ENCODE measurements around the gene MIA3. TPM values are rescaled to one million over a fixed set of nuclear protein-coding genes. Genes with fewer than 3 reads are reported as not detected.
A peak's percentile ranks its signal among the peaks of the same experiment; 100 is the strongest.

MIA3 gene
- total and polyA plus RNA-seq, 5 donors from 2014 or later, result 48.5 to 87.1 (median 54.9) TPM

GRCh38 chr1:222589462-222590302 is 28.2 kb upstream of the MIA3 start, which contains the start of gene TAF1A:
Gene TAF1A, minus strand, starts transcription at chr1:222589933.
- peak within 1 kb of the TSS; percentile 93 to 99 (median 96) for H3K4me3 Mint-ChIP-seq
- no peaks in the 10 kb centered on the region for H3K9me3 Mint-ChIP-seq
- Histone ChIP-seq H3K36me3 (ENCODE audit: control insufficient read depth, insufficient read depth, low read length) (peaks cover 7% of the 10 kb centered on the region), H3K4me1 (ENCODE audit: control insufficient read depth, insufficient read depth, low read length, poor library complexity, severe bottlenecking) (peaks cover 20% of the 10 kb centered on the region), H3K27me3 (ENCODE audit: control insufficient read depth, insufficient read depth, low read length) (no peaks in the 10 kb centered on the region), H3K27ac (ENCODE audit: insufficient read depth, low read length, poor library complexity, severe bottlenecking) (peak within 1 kb of the TSS; percentile 87), H3K9me3 (ENCODE audit: control insufficient read depth in 2 of 2, low read length in 2 of 2) (no peaks in the 10 kb centered on the region), H3K4me3 (ENCODE audit: low read depth, low read length) (peak within 1 kb of the TSS; percentile 99)
- peak; percentile 99 to 100 for ATAC-seq (ENCODE audit: low read depth in 2 of 2)
- H3K4me1 Mint-ChIP-seq, result peaks cover 30 to 59% (median 47%) of the 10 kb centered on the region in 4 donors
- peaks cover 14% of the 10 kb centered on the region for H3K27me3 Mint-ChIP-seq
- DNase-seq, result peak; percentile 85 to 93 (median 89)
- peak within 1 kb of the TSS; percentile 98 to 99 (median 99) for H3K27ac Mint-ChIP-seq
- H3K36me3 Mint-ChIP-seq, result peaks cover 30% of the 10 kb centered on the region

GRCh38 chr1:222592171-222592570 is 25.7 kb upstream of the MIA3 start:
- H3K27ac ChIP-seq (ENCODE audit: insufficient read depth, low read length, poor library complexity, severe bottlenecking), result no peak overlapping the region
- Mint-ChIP-seq H3K27ac (peak overlapping the region in 1 of 3 donors; percentile 27), H3K4me3 (peak overlapping the region in 3 of 4 donors; percentile 3 to 77 (median 72)), H3K36me3 (peaks cover 16% of the 10 kb centered on the region), H3K27me3 (peaks cover 14% of the 10 kb centered on the region), H3K4me1 (peaks cover 19 to 38% (median 28%) of the 10 kb centered on the region in 4 donors), H3K9me3 (peaks cover 0 to 2% (median 0%) of the 10 kb centered on the region in 7 donors)
- no peak for ATAC-seq (ENCODE audit: low read depth in 2 of 2)
- no peaks in the 10 kb centered on the region for H3K36me3 ChIP-seq (ENCODE audit: control insufficient read depth, insufficient read depth, low read length)
- no peak for DNase-seq
- H3K4me1 ChIP-seq (ENCODE audit: control insufficient read depth, insufficient read depth, low read length, poor library complexity, severe bottlenecking), result peaks cover 20% of the 10 kb centered on the region
- peaks cover under 1% of the 10 kb centered on the region for H3K27me3 ChIP-seq (ENCODE audit: control insufficient read depth, insufficient read depth, low read length)
- H3K9me3 ChIP-seq (ENCODE audit: control insufficient read depth in 2 of 2, low read length in 2 of 2), result no peaks in the 10 kb centered on the region
- no peak overlapping the region for H3K4me3 ChIP-seq (ENCODE audit: low read depth, low read length)

GRCh38 chr1:222594789-222595188 is 23.1 kb upstream of the MIA3 start:
- H3K27ac Mint-ChIP-seq, result no peak overlapping the region
- Histone ChIP-seq H3K36me3 (ENCODE audit: control insufficient read depth, insufficient read depth, low read length) (no peaks in the 10 kb centered on the region), H3K27ac (ENCODE audit: insufficient read depth, low read length, poor library complexity, severe bottlenecking) (no peak overlapping the region), H3K4me1 (ENCODE audit: control insufficient read depth, insufficient read depth, low read length, poor library complexity, severe bottlenecking) (peaks cover 7% of the 10 kb centered on the region), H3K27me3 (ENCODE audit: control insufficient read depth, insufficient read depth, low read length) (peaks cover 7% of the 10 kb centered on the region), H3K9me3 (ENCODE audit: control insufficient read depth in 2 of 2, low read length in 2 of 2) (no peaks in the 10 kb centered on the region), H3K4me3 (ENCODE audit: low read depth, low read length) (no peak overlapping the region)
- H3K4me1 Mint-ChIP-seq, result peaks cover 6 to 14% (median 10%) of the 10 kb centered on the region in 4 donors
- H3K9me3 Mint-ChIP-seq, result peaks cover 0 to 2% (median 0%) of the 10 kb centered on the region in 7 donors
- H3K4me3 Mint-ChIP-seq, result no peak overlapping the region
- ATAC-seq (ENCODE audit: low read depth in 2 of 2) (no peak), DNase-seq (no peak)
- H3K27me3 Mint-ChIP-seq, result peaks cover 26% of the 10 kb centered on the region
- H3K36me3 Mint-ChIP-seq, result peaks cover under 1% of the 10 kb centered on the region

- H3K27me3 ChIP-seq (ENCODE audit: control insufficient read depth, insufficient read depth, low read length), result peaks cover 7% of the 10 kb centered on the region
- Mint-ChIP-seq H3K4me1 (peaks cover 0 to 6% (median 2%) of the 10 kb centered on the region in 4 donors), H3K27ac (no peak overlapping the region), H3K9me3 (peaks cover 0 to 2% (median 0%) of the 10 kb centered on the region in 7 donors), H3K4me3 (no peak overlapping the region), H3K27me3 (peaks cover 39% of the 10 kb centered on the region), H3K36me3 (no peaks in the 10 kb centered on the region)
- no peaks in the 10 kb centered on the region for H3K9me3 ChIP-seq (ENCODE audit: control insufficient read depth in 2 of 2, low read length in 2 of 2)
- ATAC-seq (ENCODE audit: low read depth in 2 of 2), result no peak
- DNase-seq, result no peak
- H3K4me3 ChIP-seq (ENCODE audit: low read depth, low read length), result no peak overlapping the region
- H3K27ac ChIP-seq (ENCODE audit: insufficient read depth, low read length, poor library complexity, severe bottlenecking), result no peak overlapping the region
- H3K4me1 ChIP-seq (ENCODE audit: control insufficient read depth, insufficient read depth, low read length, poor library complexity, severe bottlenecking), result no peaks in the 10 kb centered on the region
- H3K36me3 ChIP-seq (ENCODE audit: control insufficient read depth, insufficient read depth, low read length), result no peaks in the 10 kb centered on the region
Measured at GRCh38 chr1:222596696-222597095, 21.2 kb upstream of the MIA3 start.

GRCh38 chr1:222600281-222600680 is 17.6 kb upstream of the MIA3 start:
- H3K36me3 Mint-ChIP-seq, result no peaks in the 10 kb centered on the region

GRCh38 chr1:222601257-222601656 is 16.6 kb upstream of the MIA3 start:
- Histone ChIP-seq H3K27ac (ENCODE audit: insufficient read depth, low read length, poor library complexity, severe bottlenecking) (no peak overlapping the region), H3K4me1 (ENCODE audit: control insufficient read depth, insufficient read depth, low read length, poor library complexity, severe bottlenecking) (no peaks in the 10 kb centered on the region), H3K27me3 (ENCODE audit: control insufficient read depth, insufficient read depth, low read length) (peaks cover 7% of the 10 kb centered on the region), H3K36me3 (ENCODE audit: control insufficient read depth, insufficient read depth, low read length) (no peaks in the 10 kb centered on the region), H3K4me3 (ENCODE audit: low read depth, low read length) (no peak overlapping the region), H3K9me3 (ENCODE audit: control insufficient read depth in 2 of 2, low read length in 2 of 2) (no peaks in the 10 kb centered on the region)
- ATAC-seq (ENCODE audit: low read depth in 2 of 2), result no peak
- H3K4me3 Mint-ChIP-seq, result no peak overlapping the region
- peaks cover 30% of the 10 kb centered on the region for H3K27me3 Mint-ChIP-seq
- H3K4me1 Mint-ChIP-seq, result no peaks in the 10 kb centered on the region
- H3K27ac Mint-ChIP-seq, result no peak overlapping the region
- no peak for DNase-seq
- H3K36me3 Mint-ChIP-seq, result no peaks in the 10 kb centered on the region
- H3K9me3 Mint-ChIP-seq, result peaks cover 0 to 2% (median 0%) of the 10 kb centered on the region in 7 donors

More at GRCh38 chr1:222600281-222600680, 17.6 kb upstream of the MIA3 start:
- peaks cover 30% of the 10 kb centered on the region for H3K27me3 Mint-ChIP-seq
- H3K27ac Mint-ChIP-seq, result no peak overlapping the region
- no peaks in the 10 kb centered on the region for H3K4me1 Mint-ChIP-seq
- DNase-seq, result no peak
- Histone ChIP-seq H3K27ac (ENCODE audit: insufficient read depth, low read length, poor library complexity, severe bottlenecking) (no peak overlapping the region), H3K4me1 (ENCODE audit: control insufficient read depth, insufficient read depth, low read length, poor library complexity, severe bottlenecking) (no peaks in the 10 kb centered on the region), H3K9me3 (ENCODE audit: control insufficient read depth in 2 of 2, low read length in 2 of 2) (no peaks in the 10 kb centered on the region), H3K4me3 (ENCODE audit: low read depth, low read length) (no peak overlapping the region), H3K27me3 (ENCODE audit: control insufficient read depth, insufficient read depth, low read length) (peaks cover 7% of the 10 kb centered on the region), H3K36me3 (ENCODE audit: control insufficient read depth, insufficient read depth, low read length) (no peaks in the 10 kb centered on the region)
- no peak for ATAC-seq (ENCODE audit: low read depth in 2 of 2)
- H3K4me3 Mint-ChIP-seq, result no peak overlapping the region
- H3K9me3 Mint-ChIP-seq, result peaks cover 0 to 2% (median 0%) of the 10 kb centered on the region in 7 donors

GRCh38 chr1:222606757-222607156 is 11.1 kb upstream of the MIA3 start:
- no peak for DNase-seq
- H3K27ac ChIP-seq (ENCODE audit: insufficient read depth, low read length, poor library complexity, severe bottlenecking), result no peak overlapping the region
- no peak overlapping the region for H3K27ac Mint-ChIP-seq

More at GRCh38 chr1:222606757-222607156, 11.1 kb upstream of the MIA3 start:
- ATAC-seq (ENCODE audit: low read depth in 2 of 2), result no peak
- Histone ChIP-seq H3K36me3 (ENCODE audit: control insufficient read depth, insufficient read depth, low read length) (no peaks in the 10 kb centered on the region), H3K4me3 (ENCODE audit: low read depth, low read length) (no peak overlapping the region), H3K9me3 (ENCODE audit: control insufficient read depth in 2 of 2, low read length in 2 of 2) (no peaks in the 10 kb centered on the region), H3K4me1 (ENCODE audit: control insufficient read depth, insufficient read depth, low read length, poor library complexity, severe bottlenecking) (no peaks in the 10 kb centered on the region), H3K27me3 (ENCODE audit: control insufficient read depth, insufficient read depth, low read length) (no peaks in the 10 kb centered on the region)
- no peaks in the 10 kb centered on the region for H3K36me3 Mint-ChIP-seq
- H3K4me3 Mint-ChIP-seq, result no peak overlapping the region
- H3K27me3 Mint-ChIP-seq, result peaks cover 24% of the 10 kb centered on the region
- peaks cover 0 to 3% (median 2%) of the 10 kb centered on the region in 7 donors for H3K9me3 Mint-ChIP-seq
- H3K4me1 Mint-ChIP-seq, result peaks cover 0 to 5% (median 0%) of the 10 kb centered on the region in 4 donors
